ENCODE measurements around the gene TMEM217.
"Not testable (repeated sequence)": the region's sequence is repeated elsewhere in the genome, so short reads cannot be mapped to it uniquely, and the experiment has no call there.

The TMEM217 gene

GRCh38 chr6:37188962-37189510 is 68.9 kb downstream of the TMEM217 start:
- POLR2A ChIA-PET: no interaction called here
- Histone ChIP-seq H3K27ac (ENCODE audit: extremely low read depth, low read depth, low read length) (no peak overlapping the region), H3K4me1 (ENCODE audit: control insufficient read depth, insufficient read depth, low read length) (no peaks in the 10 kb centered on the region), H3K36me3 (ENCODE audit: control insufficient read depth in 2 of 2, insufficient read depth in 1 of 2, low read length in 2 of 2) (no peaks in the 10 kb centered on the region), H3K9me3 (ENCODE audit: control insufficient read depth, insufficient read depth, low read depth, low read length) (no peaks in the 10 kb centered on the region), H3K4me3 (ENCODE audit: low read depth, low read length) (no peak overlapping the region)
- peak; percentile 86 for TF ChIP-seq ZNF121 (tag by site-specific recombination; IDR thresholded peaks at IDR 0.05)
- no peak for TF ChIP-seq ZNF548 (tag by site-specific recombination; IDR thresholded peaks at IDR 0.05)
- no peak for TF ChIP-seq ZNF398 (tag by site-specific recombination; IDR thresholded peaks at IDR 0.05)
- no peak for TF ChIP-seq SP3 (tag by site-specific recombination; IDR thresholded peaks at IDR 0.05)
- TF ChIP-seq ZNF529 (tag by site-specific recombination; IDR thresholded peaks at IDR 0.05; ENCODE audit: insufficient replicate concordance): no peak
- TF ChIP-seq ZSCAN5A (tag by site-specific recombination; IDR thresholded peaks at IDR 0.05): no peak
- TF ChIP-seq PBX3 (CRISPR knock-in tag; IDR thresholded peaks at IDR 0.05): no peak
- TF ChIP-seq GLIS1 (tag by site-specific recombination; IDR thresholded peaks at IDR 0.05): no peak
- TF ChIP-seq GFI1B (tag by site-specific recombination; IDR thresholded peaks at IDR 0.05): no peak
- CTCF ChIA-PET: interaction anchor here (0.7 to 1.8 kb wide), 7 partner anchors 8 to 243 kb away, joined by 3 to 10 read pairs (median 4); no protein-coding TSS in a partner anchor

DNA sequence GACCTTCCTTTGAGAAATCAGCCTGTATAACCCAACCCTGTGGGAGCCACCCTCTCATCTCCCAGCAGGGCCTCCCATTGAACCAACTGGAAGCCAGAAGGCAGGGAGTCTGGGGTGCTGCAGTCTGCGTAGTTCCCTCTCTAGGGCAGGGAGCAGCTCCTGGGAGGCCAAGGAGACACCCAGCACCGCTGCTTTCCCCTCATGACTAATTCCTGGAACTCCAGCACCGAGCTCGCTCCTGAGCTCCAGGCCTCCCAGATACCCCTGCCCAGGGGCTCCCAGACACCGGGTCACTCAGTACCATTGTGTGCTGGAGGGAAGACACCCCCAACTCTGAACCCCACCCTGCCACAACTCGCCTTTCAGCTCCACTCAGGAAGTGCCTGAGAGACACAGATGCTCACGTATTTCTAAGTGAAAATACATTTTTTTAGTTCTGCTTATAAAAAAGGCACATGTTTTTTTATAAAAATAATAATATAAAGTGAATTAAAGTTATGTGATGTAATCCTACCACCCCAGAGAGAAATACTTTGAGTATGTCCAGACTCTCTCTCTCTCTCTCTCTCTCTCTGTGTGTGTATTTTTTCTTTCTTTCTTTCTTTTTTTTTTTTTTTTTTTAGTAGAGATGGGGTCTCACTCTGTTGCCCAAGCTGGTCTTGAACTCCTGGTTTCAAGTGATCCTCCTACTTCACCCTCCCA is 70.5 kb downstream of the TMEM217 start:
- CTCF ChIA-PET: interaction anchor here (0.7 to 1.3 kb wide), 5 partner anchors 10 to 172 kb away, joined by 3 to 6 read pairs (median 5); no protein-coding TSS in a partner anchor
- TF ChIP-seq ZNF571 (tag by site-specific recombination; IDR thresholded peaks at IDR 0.05) (no peak), ZIC2 (tag by site-specific recombination; IDR thresholded peaks at IDR 0.05) (peak; percentile 74)

DNA sequence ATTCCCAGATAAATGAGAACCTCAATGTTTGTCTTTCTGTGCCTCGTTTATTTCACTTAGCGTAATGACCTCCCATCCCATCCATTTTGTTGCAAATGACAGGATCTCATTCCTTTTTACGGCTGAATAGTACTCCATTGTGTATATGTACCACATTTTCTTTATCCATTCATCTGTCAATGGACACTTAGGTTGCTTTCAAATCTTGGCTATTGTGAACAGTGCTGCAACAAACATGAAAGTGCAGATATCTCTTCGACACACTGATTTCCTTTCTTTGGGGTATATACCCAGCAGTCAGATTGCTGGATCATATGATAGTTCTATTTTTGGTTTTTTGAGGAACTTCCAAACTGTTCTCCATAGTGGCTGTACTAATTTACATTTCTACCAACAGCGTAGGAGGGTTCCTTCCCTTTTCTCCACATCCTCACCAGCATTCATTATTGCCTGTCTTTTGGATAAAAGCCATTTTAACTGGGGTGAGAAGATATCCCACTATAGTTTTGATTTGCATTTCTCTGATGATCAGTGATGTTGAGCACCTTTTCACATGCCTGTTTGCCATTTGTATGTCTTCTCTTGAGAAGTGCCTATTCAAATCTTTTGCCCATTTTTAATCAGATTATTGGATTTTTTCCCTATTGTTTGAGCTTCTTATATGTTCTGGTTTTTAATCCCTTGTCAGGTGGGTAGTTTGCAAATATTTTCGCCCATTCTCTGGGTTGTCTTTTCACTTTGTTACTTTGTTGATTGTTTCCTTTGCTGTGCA is 71.8 kb downstream of the TMEM217 start:
- ChIA-PET CTCF (interaction anchor here (0.6 to 1.3 kb wide), 8 partner anchors 14 to 738 kb away, joined by 3 to 6 read pairs (median 4); no protein-coding TSS in a partner anchor), POLR2A (interaction anchor here (0.6 to 1.4 kb wide), 5 partner anchors 9 to 427 kb away, joined by 3 to 6 read pairs (median 3); no protein-coding TSS in a partner anchor)
- H3K36me3 ChIP-seq (ENCODE audit: control insufficient read depth in 2 of 2, insufficient read depth in 1 of 2, low read length in 2 of 2); H3K4me3 ChIP-seq (ENCODE audit: low read depth, low read length); H3K9me3 ChIP-seq (ENCODE audit: control insufficient read depth, insufficient read depth, low read depth, low read length); H3K27ac ChIP-seq (ENCODE audit: extremely low read depth, low read depth, low read length); H3K4me1 ChIP-seq (ENCODE audit: control insufficient read depth, insufficient read depth, low read length): not testable (repeated sequence)
- TF ChIP-seq ZNF146 (tag by site-specific recombination; IDR thresholded peaks at IDR 0.05): peak; percentile 96
- TF ChIP-seq, protein P1, sequence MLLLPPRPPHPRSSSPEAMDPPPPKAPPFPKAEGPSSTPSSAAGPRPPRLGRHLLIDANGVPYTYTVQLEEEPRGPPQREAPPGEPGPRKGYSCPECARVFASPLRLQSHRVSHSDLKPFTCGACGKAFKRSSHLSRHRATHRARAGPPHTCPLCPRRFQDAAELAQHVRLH (tag by site-specific recombination; IDR thresholded peaks at IDR 0.05): peak; percentile 65; the same call in 1 of the 2 replicates

More for the DNA sequence above, 70.5 kb downstream of the TMEM217 start:
- no peak overlapping the region for H3K27ac ChIP-seq (ENCODE audit: extremely low read depth, low read depth, low read length)
- no peaks in the 10 kb centered on the region for H3K4me1 ChIP-seq (ENCODE audit: control insufficient read depth, insufficient read depth, low read length)
- H3K9me3 ChIP-seq (ENCODE audit: control insufficient read depth, insufficient read depth, low read depth, low read length): no peaks in the 10 kb centered on the region
- no peak overlapping the region for H3K4me3 ChIP-seq (ENCODE audit: low read depth, low read length)
- no peaks in the 10 kb centered on the region for H3K36me3 ChIP-seq (ENCODE audit: control insufficient read depth in 2 of 2, insufficient read depth in 1 of 2, low read length in 2 of 2)
- POLR2A ChIA-PET: interaction anchor here (1.4 kb wide), 1 partner anchor 16 kb away, joined by 6 read pairs; no protein-coding TSS in a partner anchor
